Retinal pigment epithelial cell (primary cell): Measurements from ENCODE around the gene SEMA6A.

Experiments
- DNase-seq: peaks from one replicate; pipeline ENCODE4 v3.0.0-alpha.2; 2010; ENCODE audit warnings: low read depth
- H3K4me3 ChIP-seq: 2 replicates; pipeline ENCODE4 v1.5.1; 2011; ENCODE audit warnings: mild to moderate bottlenecking, low read length, control low read depth, moderate library complexity
- TF ChIP-seq, protein P1 (sequence below): conservative IDR thresholded peaks from 2 replicates; pipeline ENCODE4 v1.5.1; 2011; ENCODE audit warnings: low read depth, low read length, control low read depth, inconsistent platforms

Gene SEMA6A

DNA sequence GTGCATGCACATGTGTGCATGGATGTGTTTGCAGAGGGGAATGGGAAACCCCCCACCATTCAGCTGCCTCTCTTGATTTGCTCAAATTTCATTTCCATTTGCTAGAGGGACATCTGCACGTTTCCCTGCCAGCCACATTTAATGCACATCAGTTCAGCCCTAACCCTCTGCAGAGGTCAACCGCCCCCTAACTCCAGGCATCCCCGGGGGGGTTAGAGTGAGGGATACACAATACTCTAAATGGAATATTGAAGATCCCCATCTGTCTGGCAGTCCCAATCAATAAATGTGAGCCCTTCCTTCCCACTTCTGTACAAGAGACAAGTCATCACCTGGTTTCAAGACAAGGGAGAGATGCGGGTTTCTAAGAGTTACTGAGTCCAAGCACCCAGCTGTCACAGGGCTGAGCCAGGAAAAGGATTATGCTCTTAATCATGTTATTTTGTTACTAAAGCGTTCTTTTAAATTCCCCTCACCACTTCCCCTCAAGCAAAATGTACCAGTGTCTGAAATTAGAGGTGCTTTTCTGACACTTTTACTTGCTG is 134.1 kb downstream of the SEMA6A start:
- no peak for DNase-seq
- H3K4me3 ChIP-seq = no peak overlapping the region
- TF ChIP-seq, protein P1, sequence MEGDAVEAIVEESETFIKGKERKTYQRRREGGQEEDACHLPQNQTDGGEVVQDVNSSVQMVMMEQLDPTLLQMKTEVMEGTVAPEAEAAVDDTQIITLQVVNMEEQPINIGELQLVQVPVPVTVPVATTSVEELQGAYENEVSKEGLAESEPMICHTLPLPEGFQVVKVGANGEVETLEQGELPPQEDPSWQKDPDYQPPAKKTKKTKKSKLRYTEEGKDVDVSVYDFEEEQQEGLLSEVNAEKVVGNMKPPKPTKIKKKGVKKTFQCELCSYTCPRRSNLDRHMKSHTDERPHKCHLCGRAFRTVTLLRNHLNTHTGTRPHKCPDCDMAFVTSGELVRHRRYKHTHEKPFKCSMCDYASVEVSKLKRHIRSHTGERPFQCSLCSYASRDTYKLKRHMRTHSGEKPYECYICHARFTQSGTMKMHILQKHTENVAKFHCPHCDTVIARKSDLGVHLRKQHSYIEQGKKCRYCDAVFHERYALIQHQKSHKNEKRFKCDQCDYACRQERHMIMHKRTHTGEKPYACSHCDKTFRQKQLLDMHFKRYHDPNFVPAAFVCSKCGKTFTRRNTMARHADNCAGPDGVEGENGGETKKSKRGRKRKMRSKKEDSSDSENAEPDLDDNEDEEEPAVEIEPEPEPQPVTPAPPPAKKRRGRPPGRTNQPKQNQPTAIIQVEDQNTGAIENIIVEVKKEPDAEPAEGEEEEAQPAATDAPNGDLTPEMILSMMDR = no peak

DNA sequence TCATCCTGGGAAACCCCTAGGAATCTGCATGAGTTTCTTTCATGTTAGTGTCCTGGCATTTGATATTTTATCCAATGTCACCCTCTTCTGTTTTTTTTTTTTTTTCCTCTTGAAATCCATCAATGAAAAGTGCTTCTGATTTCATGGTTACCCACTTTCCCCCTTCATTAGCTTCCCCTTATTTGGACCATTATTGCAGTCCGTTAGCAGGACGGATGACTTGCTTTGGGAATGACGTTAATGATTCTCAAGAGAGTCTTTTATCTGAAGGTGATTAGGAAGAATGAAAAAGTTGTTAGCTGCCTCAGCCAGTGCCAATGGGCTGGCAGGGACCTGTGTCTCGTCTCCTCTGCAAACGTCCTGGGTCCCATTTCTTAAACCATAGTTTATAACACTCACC is 134.7 kb downstream of the SEMA6A start:
- DNase-seq = no peak
- H3K4me3 ChIP-seq = no peak overlapping the region
- TF ChIP-seq, protein P1 = no peak

DNA sequence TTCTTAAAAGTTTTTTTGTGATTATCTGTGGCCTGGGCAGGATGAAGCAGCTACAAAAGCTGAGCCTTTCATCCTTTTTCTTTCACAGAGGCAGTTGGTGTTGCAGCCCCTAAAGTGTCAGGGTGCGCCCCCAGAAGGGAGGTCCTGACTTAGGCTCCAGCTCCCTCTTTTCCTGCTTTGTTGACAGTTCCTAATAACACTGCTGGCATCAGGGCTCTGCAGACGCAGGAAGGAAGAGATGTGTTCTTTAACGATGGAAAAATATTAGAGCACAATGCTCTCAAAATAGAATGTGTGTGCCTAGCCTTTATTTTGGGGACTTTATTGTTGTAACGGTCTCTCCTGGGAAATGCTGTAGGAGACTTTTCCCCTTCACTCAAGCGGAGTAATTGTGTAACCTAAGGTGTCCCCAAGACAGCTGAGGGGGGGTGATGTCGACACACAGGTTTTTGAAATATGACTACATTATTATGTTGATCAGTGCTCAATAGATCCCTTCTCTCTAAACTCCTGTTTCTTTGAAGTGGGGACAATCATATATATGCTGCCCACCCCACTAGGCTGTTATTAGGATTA is 135.6 kb downstream of the SEMA6A start:
- no peak overlapping the region for H3K4me3 ChIP-seq
- DNase-seq = no peak
- TF ChIP-seq, protein P1 = no peak

DNA sequence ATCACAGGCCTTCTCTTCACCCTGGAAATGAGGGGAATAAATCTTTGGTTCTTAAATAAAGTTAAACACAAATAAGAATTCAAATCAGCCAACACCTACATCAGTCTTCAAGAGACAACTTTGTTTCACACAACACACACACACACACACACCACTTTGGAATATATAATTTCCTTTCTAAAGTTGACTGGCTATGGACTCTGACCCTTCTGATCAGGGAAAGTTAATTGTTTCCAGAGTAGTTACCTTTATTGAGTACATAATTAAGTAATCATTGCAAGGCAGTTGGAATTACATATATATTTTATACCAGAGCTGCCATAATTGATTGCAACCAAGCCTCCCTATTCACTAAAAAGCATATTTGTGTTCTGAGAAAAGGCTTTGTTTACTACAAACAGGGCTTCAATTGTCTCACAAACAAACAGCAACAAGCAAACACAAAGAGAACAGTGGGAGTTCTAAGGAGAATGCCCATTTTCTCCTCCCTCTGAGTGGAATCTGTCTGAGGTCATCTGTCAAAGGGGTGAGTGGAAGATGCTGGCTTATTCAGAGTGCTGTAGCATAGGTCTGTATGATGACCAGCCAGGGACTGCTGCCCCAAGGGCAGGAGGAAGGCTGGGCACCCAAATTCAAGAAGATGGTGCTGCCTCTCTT is 136.6 kb downstream of the SEMA6A start:
- no peak for DNase-seq
- TF ChIP-seq, protein P1 = no peak
- no peak overlapping the region for H3K4me3 ChIP-seq

DNA sequence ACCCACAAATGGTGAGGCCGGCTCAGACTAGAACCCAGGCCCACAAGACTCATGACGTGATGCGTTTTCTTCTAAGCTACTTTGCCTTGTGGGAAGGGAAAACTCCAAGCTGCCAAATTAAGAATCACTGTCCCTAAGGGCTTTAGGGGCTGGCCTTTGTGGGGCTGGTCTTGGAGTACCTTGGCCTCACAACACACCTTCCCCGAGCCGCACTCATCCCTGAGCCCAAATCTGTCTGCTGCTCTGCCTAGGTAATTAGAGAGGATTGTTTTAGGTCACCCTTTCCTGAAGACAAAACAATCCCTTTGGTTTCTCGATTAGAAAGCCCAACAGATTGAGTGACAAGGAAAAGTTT is 137.3 kb downstream of the SEMA6A start:
- TF ChIP-seq, protein P1 = no peak
- no peak overlapping the region for H3K4me3 ChIP-seq
- no peak for DNase-seq

DNA sequence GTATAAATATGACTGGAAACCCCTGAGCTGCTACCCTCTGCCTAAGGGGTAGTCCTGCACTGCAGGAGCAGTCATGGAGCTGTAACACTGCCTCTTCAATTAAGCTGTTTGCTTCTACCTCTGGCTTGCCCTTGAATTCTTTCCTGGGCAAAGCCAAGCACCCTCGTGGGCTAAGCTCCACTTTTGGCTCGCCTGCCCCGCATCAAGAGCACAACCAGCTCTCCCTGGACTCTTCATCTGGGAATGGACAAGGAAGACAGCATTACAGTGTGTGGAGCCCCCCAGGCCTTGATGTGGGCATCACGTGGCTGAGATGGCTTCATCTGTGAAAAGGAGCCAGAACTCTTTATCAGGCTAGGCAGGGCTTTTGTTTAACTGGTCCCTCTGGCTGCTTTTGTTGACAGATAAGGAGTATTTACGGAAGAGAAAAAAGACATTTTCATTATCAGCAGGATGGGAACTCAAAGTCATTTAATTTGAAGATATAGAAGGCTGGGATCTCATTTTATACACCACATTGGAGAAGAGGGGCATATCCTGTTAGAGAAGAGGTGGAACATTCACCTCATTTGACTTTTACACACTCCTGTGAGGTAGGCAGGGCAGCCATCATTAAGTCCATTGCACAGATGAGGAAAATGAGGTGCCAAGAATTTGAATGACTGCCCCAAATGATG is 137.8 kb downstream of the SEMA6A start:
- TF ChIP-seq, protein P1 = no peak
- no peak overlapping the region for H3K4me3 ChIP-seq
- DNase-seq = no peak
